Testis (tissue), 2 donors: ENCODE data around the gene RANBP6.

Experiments
- CTCF ChIP-seq, 3 experiments: fragments of 450-650 bp in 2 of 3; fragments of 200-600 bp in 1 of 3; sonication (generic) in 1 of 3; IDR thresholded peaks; one replicate each; pipeline ENCODE4 v1.5.1; 2016 to 2019; ENCODE audit warnings: antibody characterized with exemption in 3 of 3, mild to moderate bottlenecking in 2 of 3, moderate library complexity in 1 of 3
- POLR2A ChIP-seq: fragments of 450-650 bp; IDR thresholded peaks from one replicate; pipeline ENCODE4 v1.6.1; 2017; ENCODE audit warnings: antibody characterized with exemption, mild to moderate bottlenecking, moderate library complexity

- TF ChIP-seq CTCF (IDR thresholded peaks at IDR 0.05) = no peak
- no peak for TF ChIP-seq POLR2A
Observed at GRCh38 chr9:6036391-6036790, 21.0 kb upstream of the RANBP6 start.
